Endothelial cell of umbilical vein (primary cell): ENCODE data around the gene EGF. TPM values are rescaled to one million over a fixed set of nuclear protein-coding genes. Genes with fewer than 3 reads are reported as not detected.

Experiments
- BruUV-seq: library from RNA; stranded (reverse); fragments of 400-500 nt; replicated peaks from 2 replicates; lab custom pipeline; 2021; lab: Mats Ljungman, UMichigan
- CTCF ChIA-PET: fragments of 300-600, 350-600 bp; sonication (Branson Sonifier 250); formaldehyde crosslinking; loops from one replicate; lab custom pipeline; 2021; ENCODE audit warnings: antibody characterized with exemption, inconsistent platforms; lab: Charles Lee
- POLR2A ChIA-PET: fragments of 300-600, 350-600 bp; sonication (Branson Sonifier 250); formaldehyde crosslinking; loops from one replicate; lab custom pipeline; 2021; ENCODE audit warnings: antibody characterized with exemption, inconsistent platforms; lab: Charles Lee
- DNase-seq: peaks from one replicate; pipeline ENCODE4 v3.0.0-alpha.2; 2011; ENCODE audit warnings: low read depth, low spot score
- FAIRE-seq: peaks from 2 replicates; lab custom pipeline; 2011; peaks lifted over from hg19 to GRCh38; lab: Jason Lieb, UNC
- H2AFZ ChIP-seq: 2 replicates; pipeline ENCODE4 v1.6.0; 2012; ENCODE audit warnings: low read depth, low read length, control low read depth, inconsistent platforms
- H3K27ac ChIP-seq: 2 replicates; pipeline ENCODE4 v1.5.1; 2011; ENCODE audit warnings: low read depth, mild to moderate bottlenecking, control low read depth, low read length, moderate library complexity; ENCODE audit not compliant: insufficient read depth
- H3K27me3 ChIP-seq, 2 experiments: 2 replicates each; pipeline versions ENCODE4 v1.6.0 to v1.6.1; 2011; ENCODE audit warnings: low read length in 2 of 2, mixed read lengths in 1 of 2; ENCODE audit not compliant: control insufficient read depth in 2 of 2, insufficient read depth in 2 of 2
- H3K36me3 ChIP-seq, 2 experiments: 2 replicates in 1 of 2; 3 replicates in 1 of 2; pipeline ENCODE4 v1.5.1; 2011; ENCODE audit warnings: low read length in 2 of 2, mild to moderate bottlenecking in 1 of 2, moderate library complexity in 1 of 2; ENCODE audit not compliant: control insufficient read depth in 2 of 2, insufficient read depth in 2 of 2; ENCODE audit errors: extremely low read depth in 1 of 2
- H3K4me1 ChIP-seq: 3 replicates; pipeline ENCODE4 v1.5.1; 2011; ENCODE audit warnings: mild to moderate bottlenecking, low read length; ENCODE audit not compliant: control insufficient read depth, insufficient read depth; ENCODE audit errors: extremely low read depth
- H3K4me2 ChIP-seq: 2 replicates; pipeline ENCODE4 v1.6.1; 2011; ENCODE audit warnings: low read length, control low read depth, mixed read lengths; ENCODE audit not compliant: insufficient read depth
- H3K4me3 ChIP-seq, 3 experiments: fragments of 200-600 bp in 1 of 3; sonication (generic), shearing (Covaris generic) in 1 of 3; replicated peaks in 1 of 3; 2 replicates each; pipeline ENCODE4 v1.5.1; 2011 to 2016; ENCODE audit warnings: control low read depth in 3 of 3, low read length in 3 of 3, mild to moderate bottlenecking in 2 of 3, inconsistent platforms in 1 of 3, low read depth in 1 of 3, moderate library complexity in 1 of 3; ENCODE audit not compliant: insufficient read depth in 1 of 3
- H3K79me2 ChIP-seq: 2 replicates; pipeline ENCODE4 v1.6.0; 2012; ENCODE audit warnings: low read length, inconsistent platforms; ENCODE audit not compliant: control insufficient read depth, insufficient read depth
- H3K9ac ChIP-seq: replicated peaks from 2 replicates; pipeline ENCODE3; 2011; ENCODE audit warnings: low read length, control low read depth; ENCODE audit not compliant: insufficient read depth; ENCODE audit errors: extremely low read depth
- H3K9me1 ChIP-seq: replicated peaks from 3 replicates; pipeline ENCODE4 v1.6.0; 2011; ENCODE audit warnings: mild to moderate bottlenecking, low read length; ENCODE audit not compliant: control insufficient read depth, insufficient read depth; ENCODE audit errors: extremely low read depth
- H3K9me3 ChIP-seq: replicated peaks from 2 replicates; pipeline ENCODE4 v1.5.1; 2012; ENCODE audit warnings: low read length, inconsistent platforms; ENCODE audit not compliant: control insufficient read depth, insufficient read depth
- H4K20me1 ChIP-seq: replicated peaks from 2 replicates; pipeline ENCODE3; 2011; ENCODE audit warnings: mild to moderate bottlenecking, low read length; ENCODE audit not compliant: control insufficient read depth, insufficient read depth; ENCODE audit errors: extremely low read depth
- CTCF ChIP-seq, 2 donors: IDR thresholded peaks; 1 replicate in 1 of 2; 2 replicates in 1 of 2; pipeline ENCODE4 v1.5.1; 2011; ENCODE audit warnings: low read length in 2 of 2, mild to moderate bottlenecking in 2 of 2, moderate library complexity in 2 of 2, control low read depth in 1 of 2, inconsistent platforms in 1 of 2, low read depth in 1 of 2; ENCODE audit not compliant: insufficient read depth in 1 of 2; ENCODE audit errors: extremely low read depth in 1 of 2
- EZH2 ChIP-seq: IDR thresholded peaks from 2 replicates; pipeline ENCODE4 v1.6.1; 2012; ENCODE audit warnings: borderline replicate concordance, low read depth, mild to moderate bottlenecking, moderate library complexity, low read length, inconsistent platforms; ENCODE audit not compliant: severe bottlenecking
- FOS ChIP-seq: IDR thresholded peaks from 2 replicates; pipeline ENCODE4 v1.6.1; 2011; ENCODE audit warnings: mild to moderate bottlenecking, low read length, moderate library complexity, borderline replicate concordance; ENCODE audit not compliant: insufficient read depth
- GATA2 ChIP-seq: IDR thresholded peaks from 2 replicates; pipeline ENCODE4 v1.7.0; 2011; ENCODE audit warnings: low read depth, mild to moderate bottlenecking, moderate library complexity, mixed read lengths, low read length; ENCODE audit not compliant: insufficient read length, insufficient read depth
- JUN ChIP-seq: IDR thresholded peaks from 2 replicates; pipeline ENCODE4 v1.6.1; 2011; ENCODE audit warnings: borderline replicate concordance, low read depth; ENCODE audit not compliant: insufficient read length, insufficient read depth
- MAX ChIP-seq: IDR thresholded peaks from 2 replicates; pipeline ENCODE4 v1.6.1; 2011; ENCODE audit not compliant: insufficient read depth, insufficient read length
- MYC ChIP-seq: IDR thresholded peaks from one replicate; pipeline ENCODE4 v1.6.1; 2011; ENCODE audit warnings: mild to moderate bottlenecking, low read depth, low read length
- POLR2A ChIP-seq: IDR thresholded peaks from 2 replicates; pipeline ENCODE4 v1.6.1; 2012; ENCODE audit warnings: low read depth, mild to moderate bottlenecking, control low read depth, low read length
- POLR2AphosphoS5 ChIP-seq: IDR thresholded peaks from 2 replicates; pipeline ENCODE4 v1.6.1; 2012; ENCODE audit warnings: low read depth, mild to moderate bottlenecking, control low read depth, low read length, moderate library complexity; ENCODE audit not compliant: insufficient read depth
- dilution Hi-C: fragments of 300-500 bp; cut with MboI; formaldehyde crosslinking; loops from one replicate; pipeline ENCODE4 v1.15.0; 2019; ENCODE audit warnings: low sequenced_read_pairs; ENCODE audit not compliant: extremely low pct_ligation_motif_present
- intact Hi-C: fragments of 100-400 bp; cut with micrococcal nuclease; formaldehyde crosslinking; loops from one replicate; pipeline ENCODE4 v1.10.0; 2022
- polyA plus RNA-seq, 4 experiments: library from polyadenylated mRNA; depleted of rRNA in 3 of 4; stranded (reverse) in 3 of 4; unstranded in 1 of 4; fragments of >200 nt; gene quantifications; 2 replicates each; pipeline versions ENCODE4 v1.2.1 to v1.2.3, GENCODE V29; 2011 to 2012; ENCODE audit warnings: missing spikeins in 1 of 4
- total RNA-seq: library from RNA; stranded (reverse); gene quantifications from 2 replicates; pipeline ENCODE4 v1.2.3, GENCODE V29; 2021

Gene EGF
- total and polyA plus RNA-seq, 2 donors (not counting 3 experiments of a cell fraction or from before 2014, with no cell fraction given): not detected

GRCh38 chr4:109979920-109980717, 67.4 kb downstream of the EGF start:
- CTCF ChIA-PET: interaction anchor here (0.7 to 2.0 kb wide), 9 partner anchors 8 to 554 kb away, joined by 3 to 11 read pairs (median 4); partner anchors contain the start of gene SEC24B
- Histone ChIP-seq H3K27ac (no peak overlapping the region), H3K4me3 (no peak overlapping the region), H4K20me1 (no peaks in the 10 kb centered on the region), H2AFZ (no peak overlapping the region), H3K4me2 (no peak overlapping the region), H3K9ac (no peak overlapping the region), H3K27me3 (peaks cover 24 to 25% of the 10 kb centered on the region in 2 experiments), H3K9me3 (no peaks in the 10 kb centered on the region), H3K36me3 (no peaks in the 10 kb centered on the region), H3K79me2 (no peaks in the 10 kb centered on the region), H3K9me1 (no peaks in the 10 kb centered on the region), H3K4me1 (no peaks in the 10 kb centered on the region)
- intact Hi-C loops: loop anchor here (10.0 kb wide), 1 partner anchor 405 kb away; no protein-coding TSS in a partner anchor
- DNase-seq (no peak), FAIRE-seq (no peak)
- no TSS peak for BruUV-seq
- POLR2A ChIA-PET: no interaction called here
- dilution Hi-C loops: no loop called here
- TF ChIP-seq MYC (no peak), POLR2AphosphoS5 (no peak), FOS (no peak), CTCF (IDR thresholded peaks at IDR 0.05; ENCODE audit: extremely low read depth in 1 of 2, insufficient read depth in 1 of 2, low read depth in 1 of 2, low read length in 2 of 2) (no peak), EZH2 (no peak), JUN (no peak), POLR2A (no peak), GATA2 (no peak), MAX (no peak)
